Measurements from ENCODE around the gene ORM1. TPM values are rescaled to one million over a fixed set of nuclear protein-coding genes. Genes with fewer than 3 reads are reported as not detected.

Gene ORM1
- total RNA-seq, 1 experiment from 2014 or later = not detected

DNA sequence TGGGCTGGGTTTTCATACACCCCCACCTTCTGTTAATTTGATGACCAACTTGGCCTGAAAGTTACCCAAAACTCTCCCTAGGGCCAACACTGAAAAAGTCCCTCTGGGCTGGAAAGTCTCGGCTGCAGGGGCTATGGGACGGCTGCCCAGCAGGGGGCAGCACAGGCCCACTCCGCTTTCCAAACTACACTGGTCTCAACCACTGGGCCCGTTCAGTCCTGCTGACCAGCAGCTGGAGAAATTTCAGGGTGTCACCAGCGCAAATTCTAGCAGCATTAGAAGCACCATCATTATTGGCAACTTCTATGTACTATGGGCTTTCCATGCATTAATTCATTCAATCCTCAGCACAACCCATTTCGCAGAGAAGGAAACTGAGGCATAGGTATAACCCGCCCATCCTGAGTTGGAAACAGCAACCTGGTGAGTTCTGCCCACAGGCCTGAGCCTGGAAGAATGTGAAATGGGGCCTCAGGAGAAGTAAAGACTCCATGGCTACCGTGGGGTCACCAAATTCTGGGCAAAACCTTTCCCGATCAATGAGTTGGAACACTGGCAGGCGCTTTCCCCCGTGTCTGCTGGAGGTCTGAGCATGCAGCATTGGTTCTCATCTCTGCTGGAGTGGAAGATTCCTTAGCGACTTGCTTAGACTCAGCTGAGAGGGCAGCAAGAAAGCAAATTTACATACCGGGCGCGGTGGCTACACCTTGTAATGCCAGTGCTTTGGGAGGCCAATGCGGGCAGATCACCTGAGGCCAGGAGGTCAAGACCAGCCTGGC is 16.4 kb downstream of the ORM1 start:
- no peak overlapping the region for H3K27ac ChIP-seq (ENCODE audit: low read length)
- no peaks in the 10 kb centered on the region for H3F3A ChIP-seq (ENCODE audit: low read length, unreplicated experiment)
- H3K9me2 ChIP-seq (replicated peaks; ENCODE audit: low read length) = no peaks in the 10 kb centered on the region
- peak; percentile 65 for DNase-seq
- TF ChIP-seq EZH2 (IDR thresholded peaks at IDR 0.05; ENCODE audit: low read length, unreplicated experiment) = no peak
- peak; percentile 87 for TF ChIP-seq CTCF (conservative IDR thresholded peaks at IDR 0.05; ENCODE audit: low read depth, low read length)
- TF ChIP-seq EZH2phosphoT487 (IDR thresholded peaks at IDR 0.05; ENCODE audit: borderline replicate concordance, low read length) = no peak
- BruUV-seq (replicated peaks) = no TSS peak
- no peaks in the 10 kb centered on the region for H4K20me1 ChIP-seq (ENCODE audit: low read length)
- no peaks in the 10 kb centered on the region for H3K9me3 ChIP-seq (ENCODE audit: low read length)
- no peaks in the 10 kb centered on the region for H3K79me2 ChIP-seq (ENCODE audit: low read length)
- no peaks in the 10 kb centered on the region for H3K4me1 ChIP-seq (ENCODE audit: insufficient read depth, low read length)
- no peaks in the 10 kb centered on the region for H3K36me3 ChIP-seq (ENCODE audit: low read depth, low read length)
- H3K27me3 ChIP-seq (ENCODE audit: low read length) = no peaks in the 10 kb centered on the region
- intact Hi-C loops (cut with micrococcal nuclease) = loop anchor here (1.0 kb wide), 1 partner anchor 53 kb away; no protein-coding TSS in a partner anchor
- H2AFZ ChIP-seq (ENCODE audit: low read length) = no peak overlapping the region
- POLR2A ChIA-PET (ENCODE audit: unreplicated experiment) = no interaction called here
- H3K9ac ChIP-seq (ENCODE audit: low read length) = no peak overlapping the region
- no peak overlapping the region for H3K4me3 ChIP-seq (ENCODE audit: low read length)
- no peak overlapping the region for H3K4me2 ChIP-seq (ENCODE audit: low read length)
- CTCF ChIA-PET = interaction anchor here (0.7 kb wide), 1 partner anchor 20 kb away, joined by 3 read pairs; no protein-coding TSS in a partner anchor
- ATAC-seq = peak; percentile 93

GRCh38 chr9:114341152-114341830 is 18.4 kb downstream of the ORM1 start:
- no TSS peak for BruUV-seq (replicated peaks)
- POLR2A ChIA-PET (ENCODE audit: unreplicated experiment) = no interaction called here
- no peak for DNase-seq
- Histone ChIP-seq H3K79me2 (ENCODE audit: low read length) (no peaks in the 10 kb centered on the region), H3K27me3 (ENCODE audit: low read length) (no peaks in the 10 kb centered on the region), H3K4me2 (ENCODE audit: low read length) (no peak overlapping the region), H3K27ac (ENCODE audit: low read length) (no peak overlapping the region), H4K20me1 (ENCODE audit: low read length) (no peaks in the 10 kb centered on the region), H3K36me3 (ENCODE audit: low read depth, low read length) (no peaks in the 10 kb centered on the region), H3K4me1 (ENCODE audit: insufficient read depth, low read length) (no peaks in the 10 kb centered on the region), H2AFZ (ENCODE audit: low read length) (no peak overlapping the region), H3K4me3 (ENCODE audit: low read length) (no peak overlapping the region), H3K9me2 (replicated peaks; ENCODE audit: low read length) (no peaks in the 10 kb centered on the region), H3F3A (ENCODE audit: low read length, unreplicated experiment) (no peaks in the 10 kb centered on the region), H3K9ac (ENCODE audit: low read length) (no peak overlapping the region), H3K9me3 (ENCODE audit: low read length) (no peaks in the 10 kb centered on the region)
- CTCF ChIA-PET = no interaction called here
- intact Hi-C loops (cut with micrococcal nuclease) = no loop called here
- ATAC-seq = no peak
- TF ChIP-seq EZH2 (IDR thresholded peaks at IDR 0.05; ENCODE audit: low read length, unreplicated experiment) (no peak), EZH2phosphoT487 (IDR thresholded peaks at IDR 0.05; ENCODE audit: borderline replicate concordance, low read length) (no peak), CTCF (conservative IDR thresholded peaks at IDR 0.05; ENCODE audit: low read depth, low read length) (no peak)

DNA sequence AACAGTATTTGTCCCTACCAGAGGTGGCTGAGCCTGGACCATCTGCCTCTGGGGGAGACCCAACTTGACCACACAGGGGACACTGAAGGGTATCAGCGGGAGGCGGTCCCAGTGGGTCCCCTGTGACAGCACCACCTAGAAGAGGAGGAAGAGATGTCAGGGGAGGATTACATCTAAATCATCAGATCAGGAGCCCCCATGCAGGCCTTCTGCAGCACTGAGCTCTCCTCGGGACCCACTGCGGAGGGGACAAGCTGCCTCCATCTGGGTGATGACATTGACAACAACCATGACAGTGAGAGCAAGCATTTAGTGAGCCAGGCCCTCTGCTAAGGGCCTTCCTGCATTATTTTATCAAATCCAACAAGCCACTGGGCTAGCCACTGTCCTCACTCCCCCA is 19.1 kb downstream of the ORM1 start:
- H4K20me1 ChIP-seq (ENCODE audit: low read length) = no peaks in the 10 kb centered on the region
- ATAC-seq (no peak), DNase-seq (no peak)
- H3K9me3 ChIP-seq (ENCODE audit: low read length) = no peaks in the 10 kb centered on the region
- H3K4me3 ChIP-seq (ENCODE audit: low read length) = no peak overlapping the region
- H3K27ac ChIP-seq (ENCODE audit: low read length) = no peak overlapping the region
- no peaks in the 10 kb centered on the region for H3F3A ChIP-seq (ENCODE audit: low read length, unreplicated experiment)
- H3K9me2 ChIP-seq (replicated peaks; ENCODE audit: low read length) = no peaks in the 10 kb centered on the region
- no peaks in the 10 kb centered on the region for H3K36me3 ChIP-seq (ENCODE audit: low read depth, low read length)
- H3K4me1 ChIP-seq (ENCODE audit: insufficient read depth, low read length) = no peaks in the 10 kb centered on the region
- no peak overlapping the region for H3K4me2 ChIP-seq (ENCODE audit: low read length)
- intact Hi-C loops (cut with micrococcal nuclease) = no loop called here
- H3K9ac ChIP-seq (ENCODE audit: low read length) = no peak overlapping the region
- H3K27me3 ChIP-seq (ENCODE audit: low read length) = no peaks in the 10 kb centered on the region
- no TSS peak for BruUV-seq (replicated peaks)
- ChIA-PET POLR2A (ENCODE audit: unreplicated experiment) (no interaction called here), CTCF (no interaction called here)
- H2AFZ ChIP-seq (ENCODE audit: low read length) = no peak overlapping the region
- H3K79me2 ChIP-seq (ENCODE audit: low read length) = no peaks in the 10 kb centered on the region
- TF ChIP-seq EZH2 (IDR thresholded peaks at IDR 0.05; ENCODE audit: low read length, unreplicated experiment) (no peak), CTCF (conservative IDR thresholded peaks at IDR 0.05; ENCODE audit: low read depth, low read length) (no peak), EZH2phosphoT487 (IDR thresholded peaks at IDR 0.05; ENCODE audit: borderline replicate concordance, low read length) (no peak)
